ENCODE measurements around the gene FERMT2. TPM values are rescaled to one million over a fixed set of nuclear protein-coding genes. Genes with fewer than 3 reads are reported as not detected.
A peak's percentile ranks its signal among the peaks of the same experiment; 100 is the strongest.

The FERMT2 gene
- total and polyA plus RNA-seq, 2 experiments from 2014 or later: 108 to 148 TPM

DNA sequence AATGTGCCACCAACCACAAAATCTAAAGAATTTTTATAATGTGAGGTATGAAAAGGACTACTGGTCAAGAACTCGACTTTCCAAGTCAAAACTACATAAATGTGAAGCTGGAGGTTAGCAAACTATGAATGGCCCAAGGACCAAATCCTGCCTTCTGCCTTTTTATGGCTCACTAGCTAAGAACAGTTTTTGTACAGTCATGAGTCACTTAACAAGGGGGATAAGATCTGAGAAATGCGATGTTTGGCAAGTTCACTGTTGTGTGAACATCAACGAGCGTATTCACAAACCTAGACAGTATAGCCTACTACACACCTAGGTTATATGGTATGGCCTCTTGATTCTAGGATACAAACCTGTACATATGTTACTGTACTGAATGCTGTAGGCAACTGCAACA is 28.2 kb downstream of the FERMT2 start:
- Histone ChIP-seq H3K36me3 (ENCODE audit: insufficient read depth) (0 out of 2 replicates have a peak, but pooled peaks cover 7% of the 10 kb centered on the region), H3K9me2 (ENCODE audit: insufficient read depth) (no peaks in the 10 kb centered on the region), H4K20me1 (replicated peaks; ENCODE audit: insufficient read depth) (peaks cover 16% of the 10 kb centered on the region; the same call in 1 of the 2 replicates), H3K79me2 (replicated peaks; ENCODE audit: insufficient read depth) (peaks cover 99% of the 10 kb centered on the region), H3K4me2 (0 out of 2 replicates have a peak overlapping the region, but pooled peaks have one; percentile 15), H3K27ac (ENCODE audit: low read depth) (no peak overlapping the region; the same call in 1 of the 2 replicates), H2AFZ (no peak overlapping the region), H3F3A (replicated peaks; ENCODE audit: low read depth) (no peaks in the 10 kb centered on the region), H3K27me3 (ENCODE audit: insufficient read depth) (no peaks in the 10 kb centered on the region), H3K4me1 (ENCODE audit: insufficient read depth) (peaks cover 42% of the 10 kb centered on the region), H3K4me3 (no peak overlapping the region)
- Mint-ChIP-seq H3K27me3 (ENCODE audit: insufficient read depth, low read depth, poor library complexity) (peaks cover 3% of the 10 kb centered on the region), H3K27ac (no peak overlapping the region), H3K36me3 (ENCODE audit: low read depth) (peaks cover 5% of the 10 kb centered on the region), H3K9me3 (no peaks in the 10 kb centered on the region), H3K4me1 (peaks cover 44% of the 10 kb centered on the region), H3K4me3 (no peak overlapping the region)
- ATAC-seq: no peak
- TF ChIP-seq ZNF114 (CRISPR knock-in tag; IDR thresholded peaks at IDR 0.05) (no peak), CREB1 (CRISPR knock-in tag; IDR thresholded peaks at IDR 0.05; ENCODE audit: low read depth) (no peak), REST (IDR thresholded peaks at IDR 0.05; ENCODE audit: unreplicated experiment) (no peak), EZH2phosphoT487 (IDR thresholded peaks at IDR 0.05; ENCODE audit: unreplicated experiment) (no peak), EZH2 (IDR thresholded peaks at IDR 0.05; ENCODE audit: low read depth, unreplicated experiment) (no peak), JUNB (IDR thresholded peaks at IDR 0.05; ENCODE audit: unreplicated experiment) (no peak), POLR2AphosphoS5 (IDR thresholded peaks at IDR 0.05; ENCODE audit: low read depth) (no peak), STAT1 (IDR thresholded peaks at IDR 0.05; ENCODE audit: unreplicated experiment) (no peak), ZNF331 (CRISPR knock-in tag; IDR thresholded peaks at IDR 0.05; ENCODE audit: low read depth) (no peak), NANOG (IDR thresholded peaks at IDR 0.05; ENCODE audit: borderline replicate concordance) (no peak)
- TF ChIP-seq, protein P1, sequence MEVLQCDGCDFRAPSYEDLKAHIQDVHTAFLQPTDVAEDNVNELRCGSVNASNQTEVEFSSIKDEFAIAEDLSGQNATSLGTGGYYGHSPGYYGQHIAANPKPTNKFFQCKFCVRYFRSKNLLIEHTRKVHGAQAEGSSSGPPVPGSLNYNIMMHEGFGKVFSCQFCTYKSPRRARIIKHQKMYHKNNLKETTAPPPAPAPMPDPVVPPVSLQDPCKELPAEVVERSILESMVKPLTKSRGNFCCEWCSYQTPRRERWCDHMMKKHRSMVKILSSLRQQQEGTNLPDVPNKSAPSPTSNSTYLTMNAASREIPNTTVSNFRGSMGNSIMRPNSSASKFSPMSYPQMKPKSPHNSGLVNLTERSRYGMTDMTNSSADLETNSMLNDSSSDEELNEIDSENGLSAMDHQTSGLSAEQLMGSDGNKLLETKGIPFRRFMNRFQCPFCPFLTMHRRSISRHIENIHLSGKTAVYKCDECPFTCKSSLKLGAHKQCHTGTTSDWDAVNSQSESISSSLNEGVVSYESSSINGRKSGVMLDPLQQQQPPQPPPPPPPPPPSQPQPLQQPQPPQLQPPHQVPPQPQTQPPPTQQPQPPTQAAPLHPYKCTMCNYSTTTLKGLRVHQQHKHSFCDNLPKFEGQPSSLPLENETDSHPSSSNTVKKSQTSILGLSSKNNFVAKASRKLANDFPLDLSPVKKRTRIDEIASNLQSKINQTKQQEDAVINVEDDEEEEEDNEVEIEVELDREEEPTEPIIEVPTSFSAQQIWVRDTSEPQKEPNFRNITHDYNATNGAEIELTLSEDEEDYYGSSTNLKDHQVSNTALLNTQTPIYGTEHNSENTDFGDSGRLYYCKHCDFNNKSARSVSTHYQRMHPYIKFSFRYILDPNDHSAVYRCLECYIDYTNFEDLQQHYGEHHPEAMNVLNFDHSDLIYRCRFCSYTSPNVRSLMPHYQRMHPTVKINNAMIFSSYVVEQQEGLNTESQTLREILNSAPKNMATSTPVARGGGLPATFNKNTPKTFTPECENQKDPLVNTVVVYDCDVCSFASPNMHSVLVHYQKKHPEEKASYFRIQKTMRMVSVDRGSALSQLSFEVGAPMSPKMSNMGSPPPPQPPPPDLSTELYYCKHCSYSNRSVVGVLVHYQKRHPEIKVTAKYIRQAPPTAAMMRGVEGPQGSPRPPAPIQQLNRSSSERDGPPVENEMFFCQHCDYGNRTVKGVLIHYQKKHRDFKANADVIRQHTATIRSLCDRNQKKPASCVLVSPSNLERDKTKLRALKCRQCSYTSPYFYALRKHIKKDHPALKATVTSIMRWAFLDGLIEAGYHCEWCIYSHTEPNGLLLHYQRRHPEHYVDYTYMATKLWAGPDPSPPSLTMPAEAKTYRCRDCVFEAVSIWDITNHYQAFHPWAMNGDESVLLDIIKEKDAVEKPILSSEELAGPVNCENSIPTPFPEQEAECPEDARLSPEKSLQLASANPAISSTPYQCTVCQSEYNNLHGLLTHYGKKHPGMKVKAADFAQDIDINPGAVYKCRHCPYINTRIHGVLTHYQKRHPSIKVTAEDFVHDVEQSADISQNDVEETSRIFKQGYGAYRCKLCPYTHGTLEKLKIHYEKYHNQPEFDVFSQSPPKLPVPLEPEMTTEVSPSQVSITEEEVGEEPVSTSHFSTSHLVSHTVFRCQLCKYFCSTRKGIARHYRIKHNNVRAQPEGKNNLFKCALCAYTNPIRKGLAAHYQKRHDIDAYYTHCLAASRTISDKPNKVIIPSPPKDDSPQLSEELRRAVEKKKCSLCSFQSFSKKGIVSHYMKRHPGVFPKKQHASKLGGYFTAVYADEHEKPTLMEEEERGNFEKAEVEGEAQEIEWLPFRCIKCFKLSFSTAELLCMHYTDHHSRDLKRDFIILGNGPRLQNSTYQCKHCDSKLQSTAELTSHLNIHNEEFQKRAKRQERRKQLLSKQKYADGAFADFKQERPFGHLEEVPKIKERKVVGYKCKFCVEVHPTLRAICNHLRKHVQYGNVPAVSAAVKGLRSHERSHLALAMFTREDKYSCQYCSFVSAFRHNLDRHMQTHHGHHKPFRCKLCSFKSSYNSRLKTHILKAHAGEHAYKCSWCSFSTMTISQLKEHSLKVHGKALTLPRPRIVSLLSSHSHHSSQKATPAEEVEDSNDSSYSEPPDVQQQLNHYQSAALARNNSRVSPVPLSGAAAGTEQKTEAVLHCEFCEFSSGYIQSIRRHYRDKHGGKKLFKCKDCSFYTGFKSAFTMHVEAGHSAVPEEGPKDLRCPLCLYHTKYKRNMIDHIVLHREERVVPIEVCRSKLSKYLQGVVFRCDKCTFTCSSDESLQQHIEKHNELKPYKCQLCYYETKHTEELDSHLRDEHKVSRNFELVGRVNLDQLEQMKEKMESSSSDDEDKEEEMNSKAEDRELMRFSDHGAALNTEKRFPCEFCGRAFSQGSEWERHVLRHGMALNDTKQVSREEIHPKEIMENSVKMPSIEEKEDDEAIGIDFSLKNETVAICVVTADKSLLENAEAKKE (CRISPR knock-in tag; IDR thresholded peaks at IDR 0.05): no peak
- TF ChIP-seq, protein P2, sequence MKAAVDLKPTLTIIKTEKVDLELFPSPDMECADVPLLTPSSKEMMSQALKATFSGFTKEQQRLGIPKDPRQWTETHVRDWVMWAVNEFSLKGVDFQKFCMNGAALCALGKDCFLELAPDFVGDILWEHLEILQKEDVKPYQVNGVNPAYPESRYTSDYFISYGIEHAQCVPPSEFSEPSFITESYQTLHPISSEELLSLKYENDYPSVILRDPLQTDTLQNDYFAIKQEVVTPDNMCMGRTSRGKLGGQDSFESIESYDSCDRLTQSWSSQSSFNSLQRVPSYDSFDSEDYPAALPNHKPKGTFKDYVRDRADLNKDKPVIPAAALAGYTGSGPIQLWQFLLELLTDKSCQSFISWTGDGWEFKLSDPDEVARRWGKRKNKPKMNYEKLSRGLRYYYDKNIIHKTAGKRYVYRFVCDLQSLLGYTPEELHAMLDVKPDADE (IDR thresholded peaks at IDR 0.05): no peak
- TF ChIP-seq, protein P3, sequence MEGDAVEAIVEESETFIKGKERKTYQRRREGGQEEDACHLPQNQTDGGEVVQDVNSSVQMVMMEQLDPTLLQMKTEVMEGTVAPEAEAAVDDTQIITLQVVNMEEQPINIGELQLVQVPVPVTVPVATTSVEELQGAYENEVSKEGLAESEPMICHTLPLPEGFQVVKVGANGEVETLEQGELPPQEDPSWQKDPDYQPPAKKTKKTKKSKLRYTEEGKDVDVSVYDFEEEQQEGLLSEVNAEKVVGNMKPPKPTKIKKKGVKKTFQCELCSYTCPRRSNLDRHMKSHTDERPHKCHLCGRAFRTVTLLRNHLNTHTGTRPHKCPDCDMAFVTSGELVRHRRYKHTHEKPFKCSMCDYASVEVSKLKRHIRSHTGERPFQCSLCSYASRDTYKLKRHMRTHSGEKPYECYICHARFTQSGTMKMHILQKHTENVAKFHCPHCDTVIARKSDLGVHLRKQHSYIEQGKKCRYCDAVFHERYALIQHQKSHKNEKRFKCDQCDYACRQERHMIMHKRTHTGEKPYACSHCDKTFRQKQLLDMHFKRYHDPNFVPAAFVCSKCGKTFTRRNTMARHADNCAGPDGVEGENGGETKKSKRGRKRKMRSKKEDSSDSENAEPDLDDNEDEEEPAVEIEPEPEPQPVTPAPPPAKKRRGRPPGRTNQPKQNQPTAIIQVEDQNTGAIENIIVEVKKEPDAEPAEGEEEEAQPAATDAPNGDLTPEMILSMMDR (conservative IDR thresholded peaks at IDR 0.05; ENCODE audit: low read depth in 2 of 2): no peak
- no peak for DNase-seq (ENCODE audit: low spot score)

Measured in GM23338 (cell line).